Stomach smooth muscle (tissue), 2 donors: ENCODE results near the gene IGFBP4.
A peak's percentile ranks its signal among the peaks of the same experiment; 100 is the strongest.

Experiments used
- H3K27ac ChIP-seq: one replicate; pipeline ENCODE4 v1.7.0; 2013; ENCODE audit warnings: mild to moderate bottlenecking, low read length, inconsistent platforms
- H3K27me3 ChIP-seq, 2 donors: one replicate each; pipeline ENCODE4 v1.7.0; 2013; ENCODE audit warnings: low read length in 2 of 2; ENCODE audit not compliant: insufficient read depth in 2 of 2, control insufficient read depth in 1 of 2
- H3K36me3 ChIP-seq, 2 donors: one replicate each; pipeline ENCODE4 v1.7.0; 2013; ENCODE audit warnings: low read length in 2 of 2; ENCODE audit not compliant: control insufficient read depth in 2 of 2, insufficient read depth in 2 of 2
- H3K4me1 ChIP-seq: one replicate; pipeline ENCODE4 v1.7.0; 2013; ENCODE audit warnings: low read length; ENCODE audit not compliant: control insufficient read depth, insufficient read depth
- H3K4me3 ChIP-seq, 2 donors: one replicate each; pipeline ENCODE4 v1.7.0; 2013; ENCODE audit warnings: low read length in 2 of 2
- H3K9ac ChIP-seq, 2 donors: one replicate each; pipeline ENCODE4 v1.7.0; 2013; ENCODE audit warnings: low read length in 2 of 2, mild to moderate bottlenecking in 1 of 2
- H3K9me3 ChIP-seq, 2 donors: one replicate each; pipeline ENCODE4 v1.7.0; 2013; ENCODE audit warnings: low read length in 2 of 2; ENCODE audit not compliant: control insufficient read depth in 2 of 2
- donor health status: healthy.
- donor health status: Pancreatic carcinoma.

IGFBP4 gene

DNA sequence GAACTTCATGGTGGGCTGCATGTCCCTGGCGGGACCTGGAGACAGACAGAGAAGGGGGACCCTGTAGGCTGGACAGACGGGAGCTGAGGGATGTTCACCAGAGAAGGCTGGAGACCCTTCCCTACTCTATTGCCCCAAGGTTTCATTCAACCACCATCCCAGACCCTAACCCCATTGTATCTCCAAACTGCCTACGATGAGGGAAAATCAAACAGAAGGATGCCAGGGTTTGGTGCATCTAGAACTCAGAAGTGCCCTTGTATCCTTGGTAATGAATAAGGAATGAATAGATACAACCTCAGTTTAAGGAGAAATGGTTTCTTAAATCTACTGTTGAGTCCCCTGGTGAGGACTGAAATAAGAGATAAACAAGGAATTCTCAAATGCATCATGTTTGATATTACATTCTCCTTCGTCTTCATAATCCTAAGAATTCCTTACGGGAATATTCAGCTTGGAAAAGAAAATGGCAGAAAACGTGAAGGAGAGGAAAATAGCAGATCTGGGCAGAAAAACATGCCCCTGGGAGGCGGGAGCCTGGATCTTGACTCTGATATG lies 41.8 kb downstream of the IGFBP4 start:
- no peak overlapping the region for H3K4me3 ChIP-seq

DNA sequence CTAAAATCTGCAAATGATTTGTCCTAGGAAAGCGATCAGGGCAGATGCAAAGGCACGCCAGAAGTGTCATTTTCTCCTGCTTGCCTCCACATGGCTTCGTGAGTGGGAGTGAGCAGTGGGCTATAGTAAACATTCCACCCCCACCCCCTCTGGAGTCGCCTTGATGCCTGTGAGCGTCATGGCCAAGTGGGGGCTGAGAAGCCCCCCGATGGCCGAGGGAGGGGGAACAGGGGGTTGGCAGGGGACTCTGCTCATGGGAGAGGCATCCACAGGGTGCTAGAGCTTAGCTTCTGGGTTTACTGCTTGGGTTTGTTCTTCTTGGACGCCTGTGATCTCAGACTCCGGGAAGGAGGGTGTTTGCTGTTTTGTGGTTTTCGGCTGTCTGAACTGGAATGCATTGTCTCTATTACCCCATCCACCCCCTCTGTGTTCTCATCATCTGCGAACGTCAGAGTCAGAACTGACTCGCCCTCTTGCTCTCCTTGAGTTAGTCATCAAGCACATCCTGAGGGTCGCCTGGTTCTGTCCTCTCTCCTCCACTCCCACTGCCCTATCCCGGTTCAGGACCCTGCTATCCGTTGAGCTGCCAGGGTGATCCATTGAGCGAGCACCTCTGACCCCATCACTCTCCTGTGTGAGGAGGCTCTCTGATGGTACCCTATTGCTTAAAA lies 42.7 kb downstream of the IGFBP4 start:
- Histone ChIP-seq H3K36me3 (no peaks in the 10 kb centered on the region), H3K27me3 (no peaks in the 10 kb centered on the region), H3K4me3 (no peak overlapping the region), H3K4me1 (peaks cover 39% of the 10 kb centered on the region), H3K27ac (no peak overlapping the region), H3K9me3 (no peaks in the 10 kb centered on the region), H3K9ac (no peak overlapping the region)

More for the DNA sequence above, 41.8 kb downstream of the IGFBP4 start:
- no peaks in the 10 kb centered on the region for H3K27me3 ChIP-seq
- H3K4me1 ChIP-seq = peaks cover 32% of the 10 kb centered on the region
- H3K9me3 ChIP-seq = no peaks in the 10 kb centered on the region
- no peaks in the 10 kb centered on the region for H3K36me3 ChIP-seq
- no peak overlapping the region for H3K9ac ChIP-seq
- no peak overlapping the region for H3K27ac ChIP-seq

DNA sequence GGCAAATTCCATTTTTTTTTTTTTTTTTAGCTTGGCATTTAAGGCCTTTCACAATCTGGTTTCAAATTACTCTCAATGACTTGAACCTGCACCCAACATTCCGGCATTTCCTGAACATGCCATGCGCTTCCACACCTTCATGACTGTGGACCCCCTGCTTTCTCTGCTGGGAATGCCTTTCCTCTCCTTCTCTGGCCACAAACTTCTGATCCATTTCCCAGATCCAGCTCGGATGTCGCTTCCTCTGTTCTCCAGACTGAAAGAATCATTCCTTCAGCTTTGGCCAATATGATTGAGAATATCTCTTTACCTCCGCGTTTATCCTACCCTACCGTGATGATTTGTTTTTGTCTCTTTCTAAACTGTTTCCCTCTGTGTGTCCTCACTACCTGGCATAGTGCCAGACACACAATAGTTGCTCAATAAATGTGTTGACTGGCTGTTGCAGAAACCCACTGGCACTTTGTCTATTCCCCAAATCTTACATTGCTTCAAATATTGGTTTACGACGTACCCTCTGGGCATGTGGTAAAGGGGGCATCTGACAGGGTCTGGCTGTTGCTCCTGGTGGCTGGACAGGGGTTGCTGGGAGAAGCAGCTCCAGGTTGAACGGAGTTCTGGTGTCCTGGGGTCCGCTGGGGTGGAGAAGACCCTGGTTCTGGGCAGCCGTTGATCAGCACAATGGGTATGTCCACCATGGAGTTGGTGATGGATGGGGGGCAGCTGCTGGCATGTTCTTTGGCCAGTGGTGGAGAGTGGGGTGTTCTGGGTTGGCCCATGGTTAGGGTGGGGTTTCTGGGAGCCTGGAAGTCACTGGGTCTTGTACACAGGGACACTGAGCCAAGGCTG lies 43.5 kb downstream of the IGFBP4 start:
- H3K27me3 ChIP-seq = no peaks in the 10 kb centered on the region
- H3K9me3 ChIP-seq = no peaks in the 10 kb centered on the region
- no peak overlapping the region for H3K4me3 ChIP-seq
- H3K27ac ChIP-seq = peak overlapping the region; percentile 67
- no peaks in the 10 kb centered on the region for H3K36me3 ChIP-seq
- H3K4me1 ChIP-seq = peaks cover 44% of the 10 kb centered on the region
- no peak overlapping the region for H3K9ac ChIP-seq

DNA sequence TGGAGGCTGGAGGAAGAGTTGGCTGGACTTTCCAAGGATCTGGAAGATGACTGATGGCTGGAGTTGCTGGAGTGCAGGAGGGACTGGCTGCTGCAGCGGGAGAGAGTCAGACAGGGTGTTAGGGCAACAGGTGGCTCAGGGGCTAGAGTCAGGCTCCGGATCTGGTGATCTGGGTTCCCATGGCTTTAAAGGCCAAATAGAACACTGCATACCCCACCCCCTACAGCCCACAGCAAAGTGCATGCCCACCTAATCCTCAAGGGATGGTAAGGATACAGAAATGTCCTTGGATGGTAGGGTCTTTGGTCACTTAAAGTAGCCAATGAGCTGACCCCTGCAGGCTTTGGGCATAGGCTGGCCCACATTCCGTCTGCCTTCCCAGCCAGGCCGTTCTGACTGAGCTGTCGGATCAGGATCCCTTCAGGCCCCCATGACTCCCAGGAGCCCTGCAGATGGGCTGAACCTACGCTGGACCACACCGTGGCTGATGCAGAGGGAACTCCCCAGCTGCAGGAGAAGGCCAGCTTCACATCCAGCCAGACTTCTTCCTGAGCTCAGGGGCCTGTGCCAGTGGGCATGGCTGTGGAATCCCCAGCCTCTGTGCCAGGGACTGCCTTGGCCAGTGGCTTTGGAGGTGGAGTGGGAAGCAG lies 44.2 kb downstream of the IGFBP4 start:
- Histone ChIP-seq H3K36me3 (no peaks in the 10 kb centered on the region), H3K27ac (peak overlapping the region; percentile 67), H3K9ac (peak overlapping the region in 1 of 2 donors; percentile 13), H3K9me3 (no peaks in the 10 kb centered on the region), H3K27me3 (no peaks in the 10 kb centered on the region), H3K4me1 (peaks cover 47% of the 10 kb centered on the region), H3K4me3 (peak overlapping the region in 1 of 2 donors; percentile 44)

DNA sequence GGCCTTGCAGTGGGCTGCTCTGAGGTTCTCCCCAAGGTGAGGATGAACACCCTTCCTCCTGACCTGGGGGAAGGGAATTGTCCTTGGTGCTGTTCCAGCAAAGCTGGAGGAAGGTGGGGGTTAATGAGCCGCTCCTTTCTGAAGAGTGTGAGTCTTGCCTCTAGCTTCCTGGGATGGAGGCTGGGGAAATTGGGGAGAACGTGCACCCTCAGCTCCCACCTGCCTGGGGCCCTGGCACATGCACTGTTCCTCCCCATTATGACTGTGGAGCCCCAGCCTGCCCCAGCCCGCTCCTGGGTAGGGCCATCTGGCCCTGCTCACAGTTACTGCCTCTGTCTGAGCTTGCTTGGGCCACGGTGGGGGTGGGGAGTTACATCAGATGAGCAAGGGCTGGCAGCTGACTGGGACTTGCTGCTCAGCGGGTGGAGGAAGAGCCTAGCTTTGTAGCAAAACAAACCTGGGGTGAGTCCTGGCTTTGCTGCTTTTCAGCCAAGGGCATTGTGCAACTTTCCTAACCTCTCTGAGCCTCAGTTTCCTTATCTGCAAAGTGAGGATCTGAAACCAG lies 47.1 kb downstream of the IGFBP4 start:
- H3K9ac ChIP-seq = peak overlapping the region; percentile 42 to 60
- no peaks in the 10 kb centered on the region for H3K27me3 ChIP-seq
- H3K4me3 ChIP-seq = peak overlapping the region; percentile 17 to 35
- no peaks in the 10 kb centered on the region for H3K36me3 ChIP-seq
- no peaks in the 10 kb centered on the region for H3K9me3 ChIP-seq
- H3K27ac ChIP-seq = peak overlapping the region; percentile 86
- peaks cover 50% of the 10 kb centered on the region for H3K4me1 ChIP-seq

DNA sequence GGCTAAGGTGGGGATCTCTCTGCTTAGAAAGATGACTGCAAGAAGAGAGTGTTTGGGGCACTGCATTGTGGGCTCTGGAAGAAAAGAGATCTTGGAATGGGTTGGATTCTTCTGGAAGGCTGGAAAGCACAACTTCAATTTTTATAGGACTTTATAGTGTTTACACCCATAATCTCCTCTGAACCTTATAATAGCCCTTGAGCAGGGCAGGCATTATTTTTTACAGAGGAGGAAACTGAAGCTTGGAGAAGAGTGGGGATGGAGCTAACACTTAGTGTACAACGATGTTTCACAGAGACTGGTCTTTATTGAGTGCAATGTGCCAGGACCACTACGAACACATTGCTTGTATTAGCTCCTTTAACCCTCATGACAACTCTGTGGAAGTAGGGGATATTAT lies 47.7 kb downstream of the IGFBP4 start:
- Histone ChIP-seq H3K4me1 (peaks cover 50% of the 10 kb centered on the region), H3K27ac (peak overlapping the region; percentile 86), H3K4me3 (peak overlapping the region; percentile 17 to 35), H3K27me3 (no peaks in the 10 kb centered on the region), H3K36me3 (no peaks in the 10 kb centered on the region), H3K9ac (peak overlapping the region; percentile 21 to 60), H3K9me3 (no peaks in the 10 kb centered on the region)

DNA sequence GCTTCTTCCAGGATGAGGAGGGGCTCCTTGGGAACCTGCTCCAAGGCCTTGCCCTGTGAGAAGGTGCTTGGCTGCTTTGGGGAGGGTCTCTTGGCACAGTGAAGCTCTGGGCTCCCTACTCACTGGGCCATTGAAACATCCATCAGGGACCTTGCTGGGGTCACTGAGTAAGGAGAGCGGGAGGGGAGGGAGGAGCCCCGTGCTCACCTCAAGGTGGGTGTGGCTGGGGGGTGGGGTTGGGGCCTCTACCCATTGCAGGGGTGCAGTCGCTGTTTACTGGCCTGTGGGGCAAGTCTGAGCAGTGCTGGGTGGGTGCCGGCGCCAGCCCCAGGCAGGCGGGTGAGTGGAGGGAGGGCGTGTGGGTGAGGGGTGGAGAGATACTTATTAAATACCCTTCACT lies 48.2 kb downstream of the IGFBP4 start:
- Histone ChIP-seq H3K27me3 (no peaks in the 10 kb centered on the region), H3K27ac (peak overlapping the region; percentile 86), H3K4me1 (peaks cover 48% of the 10 kb centered on the region), H3K9me3 (no peaks in the 10 kb centered on the region), H3K9ac (peak overlapping the region in 1 of 2 donors; percentile 60), H3K4me3 (no peak overlapping the region), H3K36me3 (no peaks in the 10 kb centered on the region)

DNA sequence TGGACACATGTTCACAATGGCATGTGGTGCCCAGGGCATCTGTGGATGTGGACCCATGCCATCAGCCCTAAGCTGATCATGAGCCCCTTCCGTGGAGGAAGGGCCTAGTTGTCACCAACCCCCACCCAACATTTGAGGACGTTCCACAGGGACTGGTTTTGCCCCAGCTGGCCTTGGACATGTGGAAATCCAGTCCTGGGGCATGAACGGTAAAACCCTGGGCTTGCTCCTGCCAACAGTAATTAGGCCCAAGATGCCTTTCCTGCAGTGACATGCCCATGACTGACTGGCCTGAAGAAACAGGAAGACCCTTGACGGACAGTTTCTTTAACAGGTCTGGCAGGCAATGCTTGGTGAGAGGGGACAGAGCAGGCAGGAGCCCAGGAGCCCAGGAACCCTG lies 50.4 kb downstream of the IGFBP4 start:
- Histone ChIP-seq H3K9ac (no peak overlapping the region), H3K36me3 (no peaks in the 10 kb centered on the region), H3K9me3 (no peaks in the 10 kb centered on the region), H3K27me3 (no peaks in the 10 kb centered on the region), H3K27ac (no peak overlapping the region), H3K4me3 (no peak overlapping the region), H3K4me1 (peaks cover 36% of the 10 kb centered on the region)

DNA sequence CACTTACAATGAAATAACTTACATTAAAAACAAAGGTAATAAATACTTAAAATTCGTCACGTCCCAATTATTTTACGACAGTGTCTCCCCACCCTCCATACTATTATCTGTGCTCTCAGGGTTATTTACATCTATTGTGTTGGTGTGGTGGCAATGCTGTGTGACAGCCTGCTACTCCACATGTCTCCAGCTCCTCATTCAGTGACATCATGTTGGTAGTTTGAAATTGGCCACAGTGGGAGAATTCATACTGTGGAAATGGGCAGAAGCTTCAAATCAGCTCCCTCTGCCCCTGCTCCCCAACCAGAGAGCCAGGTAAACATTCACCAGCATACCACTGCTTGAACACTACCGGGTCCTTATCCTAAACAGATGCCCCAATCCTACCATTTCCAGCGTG lies 51.9 kb downstream of the IGFBP4 start:
- no peaks in the 10 kb centered on the region for H3K27me3 ChIP-seq
- H3K4me3 ChIP-seq = no peak overlapping the region
- H3K27ac ChIP-seq = peak overlapping the region; percentile 18
- no peak overlapping the region for H3K9ac ChIP-seq
- no peaks in the 10 kb centered on the region for H3K36me3 ChIP-seq
- H3K4me1 ChIP-seq = peaks cover 38% of the 10 kb centered on the region
- no peaks in the 10 kb centered on the region for H3K9me3 ChIP-seq

DNA sequence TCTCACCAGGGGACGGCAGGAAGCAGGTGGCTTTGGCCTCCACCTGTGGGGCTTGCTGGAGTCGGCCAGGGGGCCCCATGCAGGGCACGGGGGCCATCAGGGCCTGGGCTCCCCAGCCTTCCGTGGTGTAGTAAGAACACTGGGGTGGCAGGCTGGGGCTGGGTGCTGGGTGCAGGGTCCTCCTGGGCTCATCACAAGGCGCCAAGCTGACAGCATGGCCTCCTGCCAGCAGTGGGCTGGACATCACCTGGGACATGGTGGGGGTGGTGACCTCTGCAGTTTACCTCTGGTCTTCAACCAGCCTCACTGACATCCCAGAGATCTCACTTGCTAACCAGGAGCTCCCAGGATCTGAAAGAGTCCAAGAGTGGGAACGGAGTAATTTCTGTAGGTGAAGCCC lies 52.9 kb downstream of the IGFBP4 start:
- Histone ChIP-seq H3K36me3 (no peaks in the 10 kb centered on the region), H3K4me3 (no peak overlapping the region), H3K27me3 (no peaks in the 10 kb centered on the region), H3K9me3 (no peaks in the 10 kb centered on the region), H3K9ac (no peak overlapping the region), H3K27ac (no peak overlapping the region), H3K4me1 (peaks cover 31% of the 10 kb centered on the region)
